ENCODE measurements around the gene STRBP.
"Not testable (repeated sequence)": the region's sequence is repeated elsewhere in the genome, so short reads cannot be mapped to it uniquely, and the experiment has no call there.

The STRBP gene

GRCh38 chr9:123248630-123249029, 19.8 kb downstream of the STRBP start:
- no peak for DNase-seq (ENCODE audit: low spot score)

- no peak for DNase-seq (ENCODE audit: low spot score)
Measured at GRCh38 chr9:123246534-123246933, 21.9 kb downstream of the STRBP start.

GRCh38 chr9:123239726-123240125, 28.7 kb downstream of the STRBP start:
- DNase-seq (ENCODE audit: low spot score), result no peak

GRCh38 chr9:123238365-123238764, 30.0 kb downstream of the STRBP start:
- no peak for DNase-seq (ENCODE audit: low spot score)

GRCh38 chr9:123237220-123237619, 31.2 kb downstream of the STRBP start:
- no peak for DNase-seq (ENCODE audit: low spot score)

GRCh38 chr9:123235448-123235847, 32.9 kb downstream of the STRBP start:
- no peak for DNase-seq (ENCODE audit: low spot score)

- no peak for DNase-seq (ENCODE audit: low spot score)
Measured at GRCh38 chr9:123234853-123235252, 33.5 kb downstream of the STRBP start.

GRCh38 chr9:123232332-123232731, 36.1 kb downstream of the STRBP start:
- no peak for DNase-seq (ENCODE audit: low spot score)

GRCh38 chr9:123231421-123231820, 37.0 kb downstream of the STRBP start:
- no peak for DNase-seq (ENCODE audit: low spot score)

GRCh38 chr9:123228967-123229366, 39.4 kb downstream of the STRBP start:
- no peak for DNase-seq (ENCODE audit: low spot score)

- no peak for DNase-seq (ENCODE audit: low spot score)
Measured at GRCh38 chr9:123225995-123226394, 42.4 kb downstream of the STRBP start.

- no peak for DNase-seq (ENCODE audit: low spot score)
Measured at GRCh38 chr9:123225374-123225813, 43.0 kb downstream of the STRBP start.

- no peak for DNase-seq (ENCODE audit: low spot score)
Measured at GRCh38 chr9:123220127-123220526, 48.3 kb downstream of the STRBP start.

GRCh38 chr9:123218831-123219230, 49.6 kb downstream of the STRBP start:
- no peak for DNase-seq (ENCODE audit: low spot score)

- no peak for DNase-seq (ENCODE audit: low spot score)
Measured at GRCh38 chr9:123217128-123217654, 51.2 kb downstream of the STRBP start.

- DNase-seq (ENCODE audit: low spot score), result no peak
Measured at GRCh38 chr9:123216251-123216797, 52.1 kb downstream of the STRBP start.

- DNase-seq (ENCODE audit: low spot score), result no peak
Measured at GRCh38 chr9:123211081-123211480, 57.3 kb downstream of the STRBP start.

- DNase-seq (ENCODE audit: low spot score), result no peak
Measured at GRCh38 chr9:123208626-123209174, 59.7 kb downstream of the STRBP start.

GRCh38 chr9:123206065-123206464, 62.3 kb downstream of the STRBP start:
- no peak for DNase-seq (ENCODE audit: low spot score)

GRCh38 chr9:123201083-123201482, 67.3 kb downstream of the STRBP start:
- DNase-seq (ENCODE audit: low spot score), result no peak

GRCh38 chr9:123200469-123200868, 67.9 kb downstream of the STRBP start:
- not testable (repeated sequence) for DNase-seq (ENCODE audit: low spot score)

- DNase-seq (ENCODE audit: low spot score), result no peak
Measured at GRCh38 chr9:123196124-123196523, 72.3 kb downstream of the STRBP start.

GRCh38 chr9:123194023-123194422, 74.4 kb downstream of the STRBP start:
- DNase-seq (ENCODE audit: low spot score), result no peak

GRCh38 chr9:123191680-123192079, 76.7 kb downstream of the STRBP start:
- no peak for DNase-seq (ENCODE audit: low spot score)

Measured in left forelimb (tissue), 1 donor.